OCI-LY1 (cell line): ENCODE measurements around the gene CDC27.

Experiments
- EZH2 ChIP-seq: fragments of 200-600 bp; sonication (generic), shearing (Covaris generic); IDR thresholded peaks from 2 replicates; pipeline ENCODE4 v1.8.0; 2017; ENCODE audit warnings: borderline replicate concordance, mixed run types, mild to moderate bottlenecking, antibody characterized with exemption, low read length, moderate library complexity, mixed read lengths
- TF ChIP-seq, protein P1 (sequence below): fragments of 200-600 bp; sonication (generic), shearing (Covaris generic); IDR thresholded peaks from 2 replicates; pipeline ENCODE4 v1.5.1; 2017; ENCODE audit warnings: mild to moderate bottlenecking, antibody characterized with exemption, low read length, moderate library complexity, mixed read lengths

DNA sequence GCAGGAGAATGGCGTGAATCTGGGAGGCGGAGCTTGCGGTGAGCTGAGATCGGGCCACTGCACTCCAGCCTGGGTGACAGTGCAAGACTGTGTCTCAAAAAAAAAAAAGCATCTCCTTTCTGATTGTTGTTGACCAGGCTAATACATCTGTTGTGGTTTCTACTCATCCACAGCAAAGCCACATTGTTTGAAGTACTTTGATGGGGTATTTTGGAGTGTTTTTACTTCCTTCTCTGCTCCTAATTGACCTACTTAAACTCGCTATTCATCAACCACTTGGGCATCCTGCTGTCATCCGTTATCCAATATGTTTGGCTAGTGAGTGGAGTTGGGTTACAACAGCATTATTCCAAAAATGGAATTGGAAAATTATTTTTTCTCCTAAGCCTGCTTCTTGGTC lies 3.5 kb upstream of the CDC27 start:
- TF ChIP-seq, protein P1, sequence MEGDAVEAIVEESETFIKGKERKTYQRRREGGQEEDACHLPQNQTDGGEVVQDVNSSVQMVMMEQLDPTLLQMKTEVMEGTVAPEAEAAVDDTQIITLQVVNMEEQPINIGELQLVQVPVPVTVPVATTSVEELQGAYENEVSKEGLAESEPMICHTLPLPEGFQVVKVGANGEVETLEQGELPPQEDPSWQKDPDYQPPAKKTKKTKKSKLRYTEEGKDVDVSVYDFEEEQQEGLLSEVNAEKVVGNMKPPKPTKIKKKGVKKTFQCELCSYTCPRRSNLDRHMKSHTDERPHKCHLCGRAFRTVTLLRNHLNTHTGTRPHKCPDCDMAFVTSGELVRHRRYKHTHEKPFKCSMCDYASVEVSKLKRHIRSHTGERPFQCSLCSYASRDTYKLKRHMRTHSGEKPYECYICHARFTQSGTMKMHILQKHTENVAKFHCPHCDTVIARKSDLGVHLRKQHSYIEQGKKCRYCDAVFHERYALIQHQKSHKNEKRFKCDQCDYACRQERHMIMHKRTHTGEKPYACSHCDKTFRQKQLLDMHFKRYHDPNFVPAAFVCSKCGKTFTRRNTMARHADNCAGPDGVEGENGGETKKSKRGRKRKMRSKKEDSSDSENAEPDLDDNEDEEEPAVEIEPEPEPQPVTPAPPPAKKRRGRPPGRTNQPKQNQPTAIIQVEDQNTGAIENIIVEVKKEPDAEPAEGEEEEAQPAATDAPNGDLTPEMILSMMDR, result no peak
- TF ChIP-seq EZH2, result no peak
